Epithelial cell of prostate (primary cell): ENCODE measurements around the gene MLLT1.

Experiments
- DNase-seq: peaks from one replicate; pipeline ENCODE4 v3.0.0-alpha.2; 2011; ENCODE audit warnings: low read depth, low spot score
- H3K27ac ChIP-seq: fragments of 450-650 bp; 2 replicates; pipeline ENCODE4 v1.5.1; 2017; ENCODE audit warnings: mild to moderate bottlenecking

Gene MLLT1

GRCh38 chr19:6238643-6239281, 41.0 kb downstream of the MLLT1 start:
- DNase-seq = no peak
- H3K27ac ChIP-seq = peak overlapping the region; percentile 52

GRCh38 chr19:6238256-6238642, 41.5 kb downstream of the MLLT1 start:
- DNase-seq = no peak
- H3K27ac ChIP-seq = peak overlapping the region; percentile 52

- peak; percentile 29 for DNase-seq
- H3K27ac ChIP-seq = no peak overlapping the region
These were observed 43.2 kb downstream of the MLLT1 start for GRCh38 chr19:6236310-6237291.

- DNase-seq = no peak
- no peak overlapping the region for H3K27ac ChIP-seq
These were observed 44.5 kb downstream of the MLLT1 start for GRCh38 chr19:6235031-6235951.

GRCh38 chr19:6234527-6234926, 45.2 kb downstream of the MLLT1 start:
- DNase-seq = no peak
- H3K27ac ChIP-seq = no peak overlapping the region

GRCh38 chr19:6233827-6234511, 45.8 kb downstream of the MLLT1 start:
- no peak overlapping the region for H3K27ac ChIP-seq
- DNase-seq = no peak

- no peak for DNase-seq
These were observed 46.5 kb downstream of the MLLT1 start for GRCh38 chr19:6233056-6233826.

GRCh38 chr19:6232601-6233055, 47.1 kb downstream of the MLLT1 start:
- no peak overlapping the region for H3K27ac ChIP-seq
- no peak for DNase-seq

More at GRCh38 chr19:6233056-6233826, 46.5 kb downstream of the MLLT1 start:
- H3K27ac ChIP-seq = no peak overlapping the region

- no peak for DNase-seq
- H3K27ac ChIP-seq = no peak overlapping the region
These were observed 48.8 kb downstream of the MLLT1 start for GRCh38 chr19:6230991-6231448.

GRCh38 chr19:6229951-6230712, 49.6 kb downstream of the MLLT1 start:
- DNase-seq = no peak
- H3K27ac ChIP-seq = no peak overlapping the region

- H3K27ac ChIP-seq = no peak overlapping the region
- DNase-seq = no peak
These were observed 50.4 kb downstream of the MLLT1 start for GRCh38 chr19:6229216-6229913.

- no peak for DNase-seq
These were observed 51.1 kb downstream of the MLLT1 start for GRCh38 chr19:6228551-6229215.

GRCh38 chr19:6227936-6228325, 51.8 kb downstream of the MLLT1 start:
- H3K27ac ChIP-seq = no peak overlapping the region
- DNase-seq = no peak

More at GRCh38 chr19:6228551-6229215, 51.1 kb downstream of the MLLT1 start:
- H3K27ac ChIP-seq = no peak overlapping the region

- H3K27ac ChIP-seq = no peak overlapping the region
- no peak for DNase-seq
These were observed 52.4 kb downstream of the MLLT1 start for GRCh38 chr19:6227156-6227935.

GRCh38 chr19:6226444-6227155, 53.2 kb downstream of the MLLT1 start:
- no peak overlapping the region for H3K27ac ChIP-seq
- no peak for DNase-seq

- no peak for DNase-seq
- H3K27ac ChIP-seq = no peak overlapping the region
These were observed 53.8 kb downstream of the MLLT1 start for GRCh38 chr19:6226012-6226411.
